ENCODE data around the gene ZPR1.
"Not testable (repeated sequence)": the region's sequence is repeated elsewhere in the genome, so short reads cannot be mapped to it uniquely, and the experiment has no call there.

- not testable (repeated sequence) for TF ChIP-seq POLR2AphosphoS5 (IDR thresholded peaks at IDR 0.05; ENCODE audit: borderline replicate concordance, low read depth, low read length); FOXP2 (optimal IDR thresholded peaks at IDR 0.05; ENCODE audit: control extremely low read depth, extremely low read length, insufficient read depth); EZH2 (IDR thresholded peaks at IDR 0.05)
Measured at GRCh38 chr11:116756044-116756443, 31.8 kb downstream of the ZPR1 start.

Measured in SK-N-MC (cell line).